Ovary (tissue), 3 donors: ENCODE measurements around the gene MRPS18C.

Experiments used
- POLR2A ChIP-seq: fragments of 450-650 bp; IDR thresholded peaks from one replicate; pipeline ENCODE4 v1.6.1; 2017; ENCODE audit warnings: antibody characterized with exemption, mild to moderate bottlenecking, moderate library complexity
- TF ChIP-seq, protein P1 (sequence below), 3 donors: fragments of 450-650 bp in 2 of 3; fragments of 200-600 bp in 1 of 3; IDR thresholded peaks; one replicate each; pipeline versions ENCODE4 v1.5.1 to v1.8.0; 2016 to 2022; ENCODE audit warnings: antibody characterized with exemption in 3 of 3, mild to moderate bottlenecking in 1 of 3
- donor health status: DM: no; HTN: no; CAD: no.

DNA sequence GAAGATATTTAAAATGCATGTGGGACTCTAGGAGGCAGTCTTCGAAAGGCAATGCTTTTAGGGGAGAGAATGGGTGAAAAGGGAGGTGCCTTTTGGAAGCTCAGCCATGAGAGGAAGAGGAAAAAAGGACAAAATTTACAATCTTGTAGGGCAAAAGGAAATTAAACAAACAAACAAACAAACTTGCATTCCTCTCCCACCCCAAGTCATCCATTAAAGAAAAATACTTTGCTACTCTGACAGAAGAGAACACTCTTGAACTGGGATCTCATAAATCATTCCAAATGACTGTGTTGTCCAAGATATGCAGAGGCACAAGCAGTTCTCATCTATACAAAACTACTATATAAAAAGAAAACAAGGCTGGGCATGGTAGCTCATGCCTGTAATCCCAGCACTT lies 47.0 kb upstream of the MRPS18C start:
- TF ChIP-seq POLR2A = no peak
- TF ChIP-seq, protein P1, sequence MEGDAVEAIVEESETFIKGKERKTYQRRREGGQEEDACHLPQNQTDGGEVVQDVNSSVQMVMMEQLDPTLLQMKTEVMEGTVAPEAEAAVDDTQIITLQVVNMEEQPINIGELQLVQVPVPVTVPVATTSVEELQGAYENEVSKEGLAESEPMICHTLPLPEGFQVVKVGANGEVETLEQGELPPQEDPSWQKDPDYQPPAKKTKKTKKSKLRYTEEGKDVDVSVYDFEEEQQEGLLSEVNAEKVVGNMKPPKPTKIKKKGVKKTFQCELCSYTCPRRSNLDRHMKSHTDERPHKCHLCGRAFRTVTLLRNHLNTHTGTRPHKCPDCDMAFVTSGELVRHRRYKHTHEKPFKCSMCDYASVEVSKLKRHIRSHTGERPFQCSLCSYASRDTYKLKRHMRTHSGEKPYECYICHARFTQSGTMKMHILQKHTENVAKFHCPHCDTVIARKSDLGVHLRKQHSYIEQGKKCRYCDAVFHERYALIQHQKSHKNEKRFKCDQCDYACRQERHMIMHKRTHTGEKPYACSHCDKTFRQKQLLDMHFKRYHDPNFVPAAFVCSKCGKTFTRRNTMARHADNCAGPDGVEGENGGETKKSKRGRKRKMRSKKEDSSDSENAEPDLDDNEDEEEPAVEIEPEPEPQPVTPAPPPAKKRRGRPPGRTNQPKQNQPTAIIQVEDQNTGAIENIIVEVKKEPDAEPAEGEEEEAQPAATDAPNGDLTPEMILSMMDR (IDR thresholded peaks at IDR 0.05) = no peak
